Ovary (tissue), 3 donors: ENCODE results near the gene ADNP2.
"Not testable (repeated sequence)": the region's sequence is repeated elsewhere in the genome, so short reads cannot be mapped to it uniquely, and the experiment has no call there.

ENCODE experiments used
- CTCF ChIP-seq, 3 donors: fragments of 450-650 bp in 2 of 3; fragments of 200-600 bp in 1 of 3; IDR thresholded peaks; one replicate each; pipeline versions ENCODE4 v1.5.1 to v1.8.0; 2016 to 2022; ENCODE audit warnings: antibody characterized with exemption in 3 of 3, mild to moderate bottlenecking in 1 of 3
- EP300 ChIP-seq: sonication (generic); formaldehyde crosslinking; IDR thresholded peaks from one replicate; pipeline ENCODE4 v1.6.1; 2017; ENCODE audit warnings: antibody characterized with exemption
- POLR2A ChIP-seq: fragments of 450-650 bp; IDR thresholded peaks from one replicate; pipeline ENCODE4 v1.6.1; 2017; ENCODE audit warnings: antibody characterized with exemption, mild to moderate bottlenecking, moderate library complexity
- donor health status: DM: no; HTN: no; CAD: no.

- TF ChIP-seq CTCF (IDR thresholded peaks at IDR 0.05); POLR2A; EP300: not testable (repeated sequence)
Measured at GRCh38 chr18:80164727-80165355, 55.8 kb downstream of the ADNP2 start.
